Fibroblast of peridontal ligament (primary cell): ENCODE measurements around the gene CEP78.

ENCODE experiments used
- DNase-seq: peaks from one replicate; pipeline ENCODE4 v3.0.0-alpha.2; 2010; ENCODE audit errors: extremely low read depth

CEP78 gene

GRCh38 chr9:78286946-78287388 is 51.1 kb downstream of the CEP78 start:
- DNase-seq, result no peak

- no peak for DNase-seq
Observed at GRCh38 chr9:78288214-78288892, 52.5 kb downstream of the CEP78 start.

GRCh38 chr9:78289474-78289873 is 53.6 kb downstream of the CEP78 start:
- DNase-seq, result no peak

GRCh38 chr9:78291240-78291925 is 55.5 kb downstream of the CEP78 start:
- peak; percentile 23 for DNase-seq

GRCh38 chr9:78292026-78292425 is 56.2 kb downstream of the CEP78 start:
- DNase-seq, result no peak

GRCh38 chr9:78292716-78293497 is 57.0 kb downstream of the CEP78 start:
- no peak for DNase-seq

GRCh38 chr9:78294290-78295176 is 58.7 kb downstream of the CEP78 start:
- DNase-seq, result no peak

- DNase-seq, result no peak
Observed at GRCh38 chr9:78295177-78295575, 59.3 kb downstream of the CEP78 start.

GRCh38 chr9:78295731-78296130 is 59.9 kb downstream of the CEP78 start:
- peak; percentile 26 for DNase-seq

GRCh38 chr9:78296201-78296892 is 60.5 kb downstream of the CEP78 start:
- peak; percentile 49 for DNase-seq

- peak; percentile 97 for DNase-seq
Observed at GRCh38 chr9:78296893-78297671, 61.2 kb downstream of the CEP78 start, which contains the start of gene PSAT1. Gene PSAT1, plus strand, starts transcription at chr9:78297125. Its CDS starts 86 bp downstream, at chr9:78297211.

- DNase-seq, result no peak
Observed at GRCh38 chr9:78297672-78297961, 61.7 kb downstream of the CEP78 start.

GRCh38 chr9:78298046-78298765 is 62.3 kb downstream of the CEP78 start:
- DNase-seq, result no peak

- DNase-seq, result no peak
Observed at GRCh38 chr9:78300209-78300608, 64.3 kb downstream of the CEP78 start.

GRCh38 chr9:78301466-78301865 is 65.6 kb downstream of the CEP78 start:
- DNase-seq, result no peak

- no peak for DNase-seq
Observed at GRCh38 chr9:78303377-78304062, 67.6 kb downstream of the CEP78 start.

- DNase-seq, result no peak
Observed at GRCh38 chr9:78304357-78304756, 68.5 kb downstream of the CEP78 start.

GRCh38 chr9:78306222-78307076 is 70.6 kb downstream of the CEP78 start:
- no peak for DNase-seq
